COR-L47 (cell line): ENCODE results near the gene TASP1.
"Not testable (repeated sequence)": the region's sequence is repeated elsewhere in the genome, so short reads cannot be mapped to it uniquely, and the experiment has no call there.

Source experiments
- DNase-seq: peaks from one replicate; lab custom pipeline; 2025; lab: John Stamatoyannopoulos, UW

Gene TASP1

DNA sequence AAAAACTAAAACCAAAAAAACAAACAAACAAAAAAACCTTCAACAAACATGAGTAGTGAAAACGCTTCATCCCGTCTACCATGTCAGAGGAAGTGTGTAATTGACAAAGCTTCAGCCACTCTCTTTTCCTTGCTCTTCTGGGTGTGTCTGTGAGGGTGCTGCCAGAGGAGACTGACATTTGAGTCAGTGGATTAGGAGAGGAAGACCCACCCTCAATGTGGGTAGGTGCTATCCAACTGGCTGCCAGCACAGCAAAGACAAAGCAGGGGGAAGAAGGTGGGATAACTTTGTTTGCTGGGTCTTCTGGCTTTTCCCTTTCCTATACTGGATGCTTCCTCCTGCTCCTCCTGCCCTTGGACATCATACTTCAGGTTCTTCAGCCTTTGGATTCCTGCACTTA lies 145.6 kb downstream of the TASP1 start:
- DNase-seq, result no peak

DNA sequence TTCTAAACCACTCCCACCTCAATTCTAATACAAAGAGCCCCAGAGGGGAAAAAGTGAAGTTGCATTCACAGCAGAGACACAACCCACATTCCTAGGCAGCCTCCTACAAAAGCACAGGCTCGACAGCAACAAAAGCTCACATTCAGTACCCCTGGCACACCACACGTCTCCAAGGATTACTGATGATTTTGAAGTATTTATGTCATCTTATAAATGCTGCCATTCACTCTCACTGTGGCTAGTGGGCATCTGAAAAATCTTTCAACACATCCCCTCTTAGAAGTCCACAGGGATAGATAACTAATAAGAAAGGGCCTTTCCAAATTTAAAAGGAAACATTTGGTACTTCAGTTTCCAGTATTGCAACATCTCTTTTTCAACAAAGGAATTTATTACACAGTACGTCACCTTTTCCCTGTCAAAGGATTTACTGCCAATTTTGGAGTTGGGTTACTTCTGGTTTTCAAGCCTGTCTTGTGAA lies 146.7 kb downstream of the TASP1 start:
- DNase-seq, result no peak

DNA sequence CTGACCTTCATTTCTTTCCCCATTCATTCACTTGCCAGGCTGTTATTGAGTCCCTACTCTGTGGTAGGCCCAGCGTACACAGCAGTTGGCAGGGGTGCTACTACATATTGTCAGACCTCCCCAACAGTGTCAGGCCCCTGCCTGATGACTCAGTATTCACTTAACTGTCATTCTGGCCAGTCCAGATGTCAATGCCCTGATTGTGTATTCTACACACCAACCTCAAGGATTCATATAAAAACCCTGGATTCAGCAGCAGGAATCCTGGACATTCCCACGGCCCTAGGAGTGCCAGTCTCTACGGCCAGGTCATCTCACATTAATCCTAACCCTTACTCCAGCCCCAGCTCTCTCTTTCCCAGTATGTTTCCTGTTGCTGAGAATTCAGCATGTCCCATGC lies 151.5 kb downstream of the TASP1 start:
- no peak for DNase-seq

DNA sequence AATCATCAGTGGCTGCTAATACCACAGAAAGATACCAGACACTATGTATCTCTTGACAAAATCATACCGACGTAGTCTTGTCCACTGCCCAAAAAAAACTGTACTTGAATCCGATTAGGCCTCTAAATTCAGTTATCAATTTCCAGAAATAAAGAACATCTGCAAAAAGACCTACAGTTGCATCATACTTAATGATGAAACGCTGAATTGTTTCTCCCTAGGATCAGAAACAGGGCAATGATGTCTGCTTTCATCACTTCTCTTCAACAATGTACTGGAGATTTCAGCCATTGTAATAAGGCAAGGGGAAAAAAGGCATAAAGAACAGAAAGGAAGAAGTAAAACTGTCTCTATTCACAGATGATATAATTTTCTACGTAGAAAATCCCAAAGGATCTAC lies 152.0 kb downstream of the TASP1 start:
- no peak for DNase-seq

DNA sequence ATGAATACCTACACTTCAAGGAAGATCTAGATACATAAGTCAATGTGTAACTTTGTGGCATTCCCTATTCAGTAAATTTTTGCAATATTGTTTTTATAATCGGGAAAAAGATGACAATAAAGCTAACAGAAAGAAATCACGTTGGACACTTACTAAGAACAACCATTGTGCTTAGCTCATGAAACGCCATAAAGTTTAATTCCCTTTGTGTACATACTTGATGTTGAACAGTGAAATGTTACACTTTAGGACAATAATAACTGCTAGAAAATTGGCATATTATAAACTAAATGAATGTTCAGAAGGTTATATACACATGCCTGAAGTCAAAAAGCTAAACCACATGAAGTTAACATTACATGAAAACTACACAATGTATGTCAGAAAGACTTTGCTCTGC lies 153.2 kb downstream of the TASP1 start:
- no peak for DNase-seq

DNA sequence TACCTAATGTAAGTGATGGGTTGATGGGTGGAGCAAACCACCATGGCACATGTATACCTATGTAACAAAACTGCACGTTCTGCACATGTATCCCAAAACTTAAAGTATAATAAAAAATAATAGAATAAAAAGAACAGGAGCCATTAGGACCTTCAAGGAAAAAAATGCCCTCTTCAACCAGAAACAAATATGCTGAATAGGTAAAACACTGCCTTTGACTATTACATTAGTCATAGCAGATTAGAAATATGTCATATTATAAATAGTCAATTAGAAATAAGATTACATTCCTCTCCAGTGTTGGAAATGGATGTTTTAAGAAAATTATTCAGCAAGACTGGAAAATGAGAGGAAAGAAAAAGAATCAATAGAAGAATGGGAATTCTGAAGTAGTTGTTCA lies 153.7 kb downstream of the TASP1 start:
- DNase-seq, result not testable (repeated sequence)

DNA sequence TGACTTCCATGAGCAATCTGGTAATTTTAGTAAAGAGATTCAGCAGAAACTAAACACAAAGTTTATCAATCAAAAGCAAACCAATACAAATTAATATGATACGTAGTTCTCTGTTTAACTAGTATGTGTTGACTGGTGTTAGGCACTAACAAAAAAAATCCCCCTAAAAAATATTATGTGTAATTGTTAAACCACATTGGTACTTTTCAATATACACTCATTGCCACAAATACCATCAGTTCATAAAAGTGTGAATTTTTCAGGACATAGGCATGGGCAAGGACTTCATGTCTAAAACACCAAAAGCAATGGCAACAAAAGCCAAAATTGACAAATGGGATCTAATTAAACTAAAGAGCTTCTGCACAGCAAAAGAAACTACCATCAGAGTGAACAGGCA lies 155.3 kb downstream of the TASP1 start:
- not testable (repeated sequence) for DNase-seq

DNA sequence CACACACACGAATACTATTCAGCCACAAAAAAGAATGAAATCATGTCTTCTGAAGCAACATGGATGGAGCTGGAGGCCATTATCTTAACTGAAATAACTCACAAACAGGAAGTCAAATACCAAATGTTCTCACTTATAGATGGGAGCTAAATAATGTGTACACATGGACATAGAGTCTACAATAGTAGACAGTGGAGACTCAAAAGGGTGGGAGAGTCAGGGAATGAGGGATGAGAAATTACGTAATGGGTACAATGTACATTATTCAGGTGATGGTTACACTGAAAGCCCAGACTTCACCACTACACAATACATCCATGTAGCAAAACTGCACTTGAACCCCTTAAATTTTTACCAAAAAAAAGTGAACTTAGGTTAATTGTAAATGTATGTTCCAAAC lies 160.4 kb downstream of the TASP1 start:
- DNase-seq, result no peak

DNA sequence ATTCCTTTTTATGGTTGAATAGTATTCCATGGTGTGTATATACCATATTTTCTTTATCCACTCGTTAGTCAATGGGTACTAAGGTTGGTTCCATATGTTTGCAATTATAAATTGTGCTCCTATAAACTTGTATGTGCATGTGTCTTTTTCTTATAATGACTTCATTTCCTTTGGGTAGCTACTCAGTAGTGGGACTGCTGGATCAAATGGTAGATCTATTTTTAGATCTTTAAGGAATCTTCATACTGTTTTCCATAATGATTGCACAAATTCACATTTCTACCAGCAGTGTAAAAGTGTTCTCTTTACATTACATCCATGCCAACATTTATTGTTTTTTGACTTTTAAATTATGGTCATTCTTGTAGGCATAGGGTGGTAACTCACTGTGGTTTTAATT lies 164.3 kb downstream of the TASP1 start:
- DNase-seq, result no peak

DNA sequence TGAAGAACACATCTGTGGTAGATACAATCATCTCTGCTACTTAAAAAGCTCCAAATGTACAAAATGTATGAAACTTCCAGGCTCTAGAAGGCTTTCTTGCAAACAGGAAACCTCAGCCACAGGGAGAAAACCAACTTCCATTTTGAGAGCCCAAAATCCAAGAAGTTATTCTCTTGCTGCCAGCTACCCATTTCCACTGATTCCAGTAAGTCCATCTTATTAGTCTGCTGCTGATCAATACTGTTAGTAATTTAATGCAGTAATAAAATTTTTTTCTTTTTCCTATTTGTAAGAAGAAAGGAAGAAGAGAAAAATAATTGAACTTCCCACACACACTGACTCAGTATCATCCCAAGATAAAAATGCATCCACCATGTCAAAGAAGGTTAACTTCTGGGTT lies 169.5 kb downstream of the TASP1 start:
- DNase-seq, result no peak

DNA sequence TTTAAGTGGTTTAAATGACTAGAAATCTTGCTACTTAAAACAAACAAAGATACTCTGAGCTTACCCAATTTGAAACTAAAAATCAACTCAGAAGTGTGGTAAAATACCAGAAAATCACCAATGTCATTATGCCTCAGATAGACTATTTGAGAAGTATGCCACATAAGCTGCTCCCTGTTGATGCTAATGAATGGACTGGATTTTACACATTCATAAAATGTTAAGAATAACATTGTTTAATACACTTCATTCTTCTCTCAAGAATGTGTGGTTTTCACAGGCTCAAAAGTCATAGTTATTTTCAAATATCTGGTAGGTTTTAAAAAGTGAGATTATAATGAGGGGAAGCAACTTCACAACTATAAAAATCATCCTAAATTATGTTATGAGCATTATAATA lies 170.6 kb downstream of the TASP1 start:
- DNase-seq, result no peak

DNA sequence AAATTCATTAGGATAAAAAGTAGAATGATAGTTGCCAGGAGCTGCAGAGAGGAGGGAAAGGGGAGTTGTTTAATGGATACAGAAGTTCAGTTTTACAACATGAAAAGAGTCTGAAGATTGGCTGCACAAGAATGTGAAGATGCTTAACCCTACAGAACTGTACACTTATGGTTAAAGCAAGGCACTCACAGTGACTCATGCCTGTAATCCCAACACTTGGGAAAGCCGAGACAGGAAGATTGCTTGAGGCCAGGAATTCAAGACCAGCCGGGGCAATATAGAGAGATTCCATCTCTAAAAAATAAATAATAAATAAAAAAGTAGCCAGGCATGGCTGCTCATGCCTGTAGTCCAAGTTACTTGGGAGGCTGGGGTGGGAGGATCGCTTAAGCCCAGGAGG lies 174.0 kb downstream of the TASP1 start:
- no peak for DNase-seq

DNA sequence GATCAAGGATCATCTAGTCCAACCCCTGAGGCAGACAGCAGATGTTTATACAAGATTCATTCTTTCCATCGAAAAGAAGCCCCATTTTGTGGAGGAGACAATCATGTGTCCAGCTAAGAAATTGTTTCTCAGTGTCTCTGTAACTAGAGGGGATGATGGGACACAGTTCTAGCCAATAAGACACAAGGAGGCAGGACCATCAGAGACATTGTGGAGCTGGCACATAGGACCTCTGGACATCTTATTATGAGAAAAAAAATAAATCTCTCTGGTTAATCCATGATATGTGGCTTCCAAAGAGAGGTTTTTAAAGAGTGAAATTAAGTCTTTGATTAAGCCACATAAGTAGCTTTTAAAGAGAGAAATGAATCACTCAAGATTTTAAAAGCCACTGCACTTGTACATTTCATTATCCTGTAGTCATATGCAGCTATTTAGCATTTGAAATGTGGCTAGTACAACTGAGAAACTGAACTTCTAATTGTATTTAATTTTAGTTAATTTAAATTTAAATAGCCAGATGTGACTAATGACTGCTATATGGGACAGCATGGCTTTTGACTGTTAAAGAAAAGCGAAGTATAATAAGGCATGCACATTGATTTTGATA lies 176.8 kb downstream of the TASP1 start:
- DNase-seq, result no peak

DNA sequence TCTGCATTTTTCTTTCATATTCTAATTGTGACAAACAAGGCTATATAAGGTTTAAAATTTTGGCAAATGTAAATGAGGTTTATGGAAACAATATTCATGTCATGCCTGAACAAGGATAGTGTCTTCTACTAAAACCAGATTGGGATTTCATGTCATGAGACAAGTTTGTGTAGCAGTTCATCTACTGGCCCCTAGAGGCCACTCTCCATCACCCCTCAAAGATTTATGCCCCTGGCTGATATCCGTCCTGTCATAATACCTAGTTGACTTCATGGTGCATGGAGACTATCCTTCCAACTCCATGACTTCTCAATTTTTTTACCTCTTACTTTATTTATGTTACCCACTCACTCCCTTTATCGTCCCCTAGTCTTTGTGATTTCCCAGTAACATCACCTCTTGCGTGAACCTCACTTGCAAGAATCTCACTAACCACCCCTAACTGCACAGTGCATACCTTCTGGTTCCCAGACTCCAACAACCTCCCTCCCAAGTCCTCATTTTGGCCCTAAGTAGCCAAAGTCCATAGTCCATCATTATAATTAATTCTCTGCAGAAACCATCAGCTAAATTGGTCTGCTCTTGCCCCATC lies 179.8 kb downstream of the TASP1 start:
- no peak for DNase-seq

DNA sequence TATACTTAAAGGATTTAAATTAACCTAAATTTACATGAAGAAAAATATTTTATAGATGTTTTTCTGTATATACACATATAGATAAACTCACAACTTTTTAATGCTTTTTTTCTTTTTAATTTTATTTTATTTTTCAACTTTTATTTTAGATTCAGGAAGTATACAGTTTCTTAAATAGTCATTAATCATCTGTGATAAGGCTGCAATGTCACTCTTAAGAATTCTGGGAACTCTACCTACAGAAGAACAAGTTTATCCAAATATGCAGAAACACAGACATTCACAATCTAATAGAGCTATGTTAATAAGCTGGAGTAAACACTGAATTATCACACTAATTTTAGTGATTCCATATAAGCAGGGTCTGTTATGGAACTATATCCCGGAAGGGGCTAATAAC lies 181.2 kb downstream of the TASP1 start:
- no peak for DNase-seq

DNA sequence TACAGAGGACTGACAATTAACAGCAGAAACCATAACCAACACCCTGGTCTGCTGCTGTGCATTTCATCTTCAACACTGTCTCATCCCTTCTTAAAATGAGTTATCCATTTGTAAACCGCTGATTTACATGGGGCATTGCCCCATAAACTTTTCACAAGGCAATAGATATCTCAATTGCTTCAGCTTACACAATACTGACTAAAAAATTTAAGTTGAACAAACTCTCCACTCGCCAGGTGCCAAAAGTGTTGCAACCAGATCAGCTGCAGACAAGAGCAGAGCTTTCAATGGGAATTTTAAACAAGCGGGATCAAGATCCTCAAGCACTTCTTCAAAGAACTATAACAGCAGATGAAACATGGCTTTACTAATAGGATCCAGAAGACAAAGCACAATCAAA lies 183.0 kb downstream of the TASP1 start:
- DNase-seq, result no peak

DNA sequence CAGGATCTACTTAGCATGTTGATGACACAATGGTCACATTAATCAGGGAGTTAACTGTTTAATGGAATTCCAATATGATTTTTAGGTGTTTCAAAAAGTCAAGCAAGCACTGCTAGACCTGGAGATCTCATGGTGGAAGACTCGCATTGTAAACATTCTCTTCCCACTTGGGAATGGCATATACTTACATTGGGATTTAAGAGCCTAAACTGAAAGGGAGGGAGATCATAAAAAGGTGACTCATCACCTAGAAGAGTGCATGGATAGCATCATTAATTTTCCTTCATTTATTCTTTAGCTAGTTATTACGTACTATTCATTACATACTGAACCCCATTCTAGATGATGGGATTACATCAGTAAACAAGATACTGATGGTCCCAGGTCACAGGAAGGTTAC lies 185.4 kb downstream of the TASP1 start:
- no peak for DNase-seq

DNA sequence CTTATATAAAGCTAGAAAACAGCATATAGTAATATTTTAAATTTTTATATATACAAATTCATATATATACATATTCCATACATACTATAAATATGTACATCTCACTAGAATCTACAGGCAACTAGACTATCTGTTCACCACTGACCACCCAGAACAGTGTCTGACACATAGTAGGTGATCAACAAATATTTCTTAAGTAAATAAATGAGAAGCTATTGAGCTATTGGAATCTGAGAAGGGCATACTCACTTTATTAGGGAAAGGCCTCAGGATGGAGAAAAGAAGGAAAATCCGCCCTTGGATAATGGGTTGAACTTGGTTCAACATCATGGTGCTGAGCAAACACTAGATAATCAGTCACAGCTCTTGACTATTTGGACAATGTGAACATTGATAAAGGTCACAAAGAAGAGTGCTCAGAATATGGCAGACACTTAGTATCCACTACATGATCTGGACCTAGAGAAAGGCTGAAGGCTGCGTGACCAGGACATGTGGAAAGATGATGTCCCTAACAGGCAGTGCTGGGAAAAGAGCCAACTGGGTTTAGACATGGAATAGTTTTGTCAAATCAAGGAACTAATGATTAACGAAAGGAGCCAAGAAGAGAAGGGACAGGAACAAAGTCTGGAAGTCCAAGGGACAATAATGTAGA lies 186.1 kb downstream of the TASP1 start:
- no peak for DNase-seq

DNA sequence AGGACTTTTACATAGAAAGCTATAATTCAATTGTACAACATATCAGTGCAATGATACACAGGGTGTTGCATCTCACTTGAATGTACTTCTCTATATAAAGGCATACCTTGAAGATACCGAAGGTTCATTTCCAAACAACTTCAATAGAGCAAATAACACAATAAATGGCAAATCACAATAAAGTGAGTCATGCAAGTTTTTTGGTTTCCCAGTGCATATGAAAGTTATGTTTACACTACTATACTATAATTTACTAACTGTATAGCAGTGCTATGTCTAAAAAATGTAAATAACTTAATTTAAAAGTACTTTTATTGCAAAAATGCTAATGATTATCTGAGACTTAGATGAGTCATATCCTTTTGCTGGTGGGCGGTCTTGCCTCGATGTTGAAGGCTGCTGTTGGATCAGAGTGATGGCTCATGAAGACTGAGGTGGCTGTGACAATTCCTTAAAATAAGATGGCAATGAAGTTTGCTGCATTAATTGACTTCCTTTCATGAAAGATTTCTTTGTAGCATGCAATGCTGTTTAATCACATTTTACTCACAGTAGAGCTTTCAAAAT lies 188.8 kb downstream of the TASP1 start:
- DNase-seq, result no peak

DNA sequence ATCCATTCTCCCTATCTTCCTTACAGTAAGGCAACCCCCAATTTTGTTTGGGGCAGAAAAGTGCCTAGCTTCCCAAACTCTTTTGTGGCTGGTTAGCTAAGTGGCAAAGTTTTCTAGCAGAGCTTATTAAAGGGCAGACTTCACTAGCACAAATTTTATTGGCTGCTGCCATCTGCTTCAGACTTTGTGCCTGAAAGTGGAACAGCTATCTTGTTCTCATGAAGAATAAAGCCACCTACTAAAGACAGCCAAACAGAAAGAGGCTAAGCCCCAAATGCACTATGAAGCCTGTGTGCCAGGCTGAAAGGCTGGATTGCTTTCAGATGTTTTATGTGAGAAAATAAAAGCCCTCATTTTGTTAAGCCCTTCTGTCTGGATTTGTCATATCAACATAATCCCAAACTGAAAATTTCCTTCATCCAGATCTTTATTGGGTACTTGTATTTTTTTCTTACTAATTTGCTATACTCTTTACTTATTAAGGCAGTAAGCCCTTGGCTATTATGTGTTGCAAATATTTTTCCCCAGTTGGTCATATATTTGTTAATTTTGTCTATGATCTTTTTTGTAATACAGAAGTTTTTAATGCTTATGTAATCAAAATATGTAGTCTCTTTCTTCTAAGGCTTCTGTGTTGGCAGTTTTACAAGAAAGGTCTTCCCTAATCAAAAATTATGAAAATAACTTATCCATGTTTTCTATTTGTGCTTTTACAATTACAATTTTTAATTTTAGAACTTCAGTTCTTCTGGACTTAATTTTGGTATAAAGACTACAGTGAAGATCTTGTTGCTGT lies 191.1 kb downstream of the TASP1 start:
- DNase-seq, result no peak

DNA sequence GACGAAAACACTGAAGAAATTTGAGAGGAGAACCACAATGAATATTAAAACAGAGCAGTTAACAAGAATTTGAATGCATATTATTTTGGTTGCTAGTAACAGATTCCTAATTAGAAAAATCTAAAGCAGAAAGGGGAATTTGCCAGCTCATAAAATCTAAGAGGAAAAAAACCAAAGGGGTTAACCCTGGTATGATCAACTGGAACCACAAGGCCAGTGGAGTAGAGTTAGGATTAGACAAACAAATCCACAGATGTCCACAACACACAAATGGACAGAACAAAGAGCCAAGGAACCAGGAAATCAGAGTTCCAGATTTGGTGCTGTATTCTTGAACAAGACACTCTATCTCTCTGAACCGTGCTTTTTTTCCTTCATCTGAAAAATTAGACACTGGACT lies 195.0 kb downstream of the TASP1 start:
- DNase-seq, result no peak

DNA sequence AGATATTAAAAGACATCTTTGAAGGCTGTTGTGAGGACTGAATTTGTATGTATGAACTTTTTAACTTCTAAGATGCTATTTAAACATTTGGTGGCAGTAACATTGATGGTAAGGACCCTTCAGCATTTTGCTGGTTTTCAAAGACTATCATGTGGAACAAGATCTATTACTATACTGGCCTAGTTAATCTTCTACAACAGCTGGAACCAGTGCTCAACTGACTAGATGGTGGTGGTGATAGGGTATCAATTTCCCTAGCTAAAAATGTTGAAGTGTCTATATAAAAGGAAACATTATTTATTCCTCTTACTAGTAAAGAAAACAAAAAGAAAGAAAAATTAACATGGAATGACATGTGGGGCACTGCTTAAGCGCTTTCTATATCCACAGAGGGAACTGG lies 195.7 kb downstream of the TASP1 start:
- DNase-seq, result no peak

DNA sequence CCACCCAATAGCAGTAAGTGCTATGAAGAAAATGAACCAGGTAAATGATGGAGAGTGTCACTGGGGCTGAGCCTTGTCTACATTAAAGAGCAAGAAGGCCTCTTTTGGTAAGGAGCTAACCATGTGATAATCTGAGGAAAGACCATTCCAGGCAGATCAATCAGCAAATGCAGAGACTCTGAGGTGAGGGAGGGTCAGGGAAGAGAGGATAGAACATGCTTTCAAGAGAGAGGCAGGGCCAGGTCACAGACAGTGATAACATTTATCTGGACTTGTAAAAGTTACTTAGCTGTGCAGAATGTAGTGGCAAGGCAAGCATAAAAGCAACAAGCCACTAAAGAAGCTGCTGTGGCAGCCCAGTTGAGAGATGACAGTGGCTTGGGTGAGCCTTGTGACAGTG lies 197.3 kb downstream of the TASP1 start:
- DNase-seq, result no peak
